Endometrial microvascular endothelial cells (primary cell): ENCODE data around the gene EVI5. TPM values are rescaled to one million over a fixed set of nuclear protein-coding genes. Genes with fewer than 3 reads are reported as not detected.

ENCODE experiments used
- total RNA-seq: library from RNA; depleted of rRNA; stranded (reverse); fragments of >200 nt; gene quantifications from one replicate; pipeline ENCODE4 v1.2.3, GENCODE V29; 2015; ENCODE audit errors: inconsistent ontology term

Gene EVI5
- total RNA-seq, 1 donor from 2014 or later: 15.0 TPM

Other genes with a start within 250 kb of the EVI5 start
- 1,162 TPM for gene RPL5, start 46.9 kb upstream of the EVI5 start, total RNA-seq
- gene DIPK1A, start 176.4 kb upstream of the EVI5 start, total RNA-seq: 0.37 TPM